ENCODE measurements around the gene DBN1.

DBN1 gene

GRCh38 chr5:177503351-177504085 is 30.1 kb upstream of the DBN1 start:
- no peak overlapping the region for H3K4me2 ChIP-seq (ENCODE audit: insufficient read depth, low read length, poor library complexity, severe bottlenecking)
- no peak overlapping the region for H3K27ac ChIP-seq (replicated peaks; ENCODE audit: low read length)
- H3K4me1 ChIP-seq (ENCODE audit: control insufficient read depth in 2 of 2, insufficient read depth in 1 of 2, low read depth in 1 of 2, low read length in 2 of 2): peaks cover 14 to 30% of the 10 kb centered on the region in 2 donors
- H3K36me3 ChIP-seq (replicated peaks in 1 of 2; ENCODE audit: control insufficient read depth in 2 of 2, insufficient read depth in 2 of 2, low read length in 2 of 2): peaks cover 0 to 2% of the 10 kb centered on the region in 2 donors
- H3K9me3 ChIP-seq (replicated peaks in 1 of 2; ENCODE audit: control insufficient read depth in 2 of 2, insufficient read depth in 1 of 2, low read depth in 1 of 2, low read length in 2 of 2): no peaks in the 10 kb centered on the region
- no CpG with 5 or more reads among the region's 24 CpGs for WGBS, 2 donors (ENCODE audit: extremely low coverage in 2 of 2, insufficient read length in 2 of 2, insufficient replicate concordance in 1 of 2)
- H2BK120ac ChIP-seq (ENCODE audit: low read depth, low read length): no peak overlapping the region
- H3K23ac ChIP-seq (ENCODE audit: low read depth, low read length, poor library complexity): peak overlapping the region; percentile 34
- H2AFZ ChIP-seq (ENCODE audit: low read length): peak overlapping the region; percentile 52
- H2BK12ac ChIP-seq (ENCODE audit: low read length): peak overlapping the region; percentile 41
- H3K4me3 ChIP-seq (ENCODE audit: low read length in 2 of 2): no peak overlapping the region
- H2BK15ac ChIP-seq (ENCODE audit: low read length): peak overlapping the region; percentile 64
- H4K8ac ChIP-seq (ENCODE audit: low read depth, low read length): no peak overlapping the region
- H3K4ac ChIP-seq (ENCODE audit: low read length): no peak overlapping the region
- no peak overlapping the region for H2BK5ac ChIP-seq (ENCODE audit: low read length)
- H3K18ac ChIP-seq (ENCODE audit: low read length): no peak overlapping the region
- H3K27me3 ChIP-seq (ENCODE audit: control insufficient read depth in 3 of 3, insufficient read depth in 3 of 3, low read depth in 1 of 3, low read length in 3 of 3): peaks cover 0 to 8% (median 0%) of the 10 kb centered on the region in 3 experiments
- no peak overlapping the region for H3K9ac ChIP-seq (ENCODE audit: low read depth, low read length, poor library complexity)
- H3K14ac ChIP-seq (ENCODE audit: low read length): peak overlapping the region; percentile 56
- peak overlapping the region; percentile 2 for H2AK5ac ChIP-seq (ENCODE audit: low read depth, low read length)
- H4K91ac ChIP-seq (ENCODE audit: low read depth, low read length, poor library complexity): no peak overlapping the region
- H3K79me1 ChIP-seq (ENCODE audit: low read depth, low read length): peaks cover 5% of the 10 kb centered on the region
- DNase-seq (ENCODE audit: low spot score): no peak

- Histone ChIP-seq H3K9me3 (replicated peaks in 1 of 2; ENCODE audit: control insufficient read depth in 2 of 2, insufficient read depth in 1 of 2, low read depth in 1 of 2, low read length in 2 of 2) (no peaks in the 10 kb centered on the region), H2AFZ (ENCODE audit: low read length) (peak overlapping the region; percentile 65), H2BK15ac (ENCODE audit: low read length) (peak overlapping the region; percentile 42), H2BK12ac (ENCODE audit: low read length) (no peak overlapping the region), H3K23ac (ENCODE audit: low read depth, low read length, poor library complexity) (peak overlapping the region; percentile 34), H3K14ac (ENCODE audit: low read length) (no peak overlapping the region), H3K27ac (replicated peaks; ENCODE audit: low read length) (no peak overlapping the region), H3K4me1 (ENCODE audit: control insufficient read depth in 2 of 2, insufficient read depth in 1 of 2, low read depth in 1 of 2, low read length in 2 of 2) (peaks cover 20 to 32% of the 10 kb centered on the region in 2 donors), H4K91ac (ENCODE audit: low read depth, low read length, poor library complexity) (no peak overlapping the region), H3K4me2 (ENCODE audit: insufficient read depth, low read length, poor library complexity, severe bottlenecking) (no peak overlapping the region), H2BK5ac (ENCODE audit: low read length) (no peak overlapping the region), H4K8ac (ENCODE audit: low read depth, low read length) (no peak overlapping the region), H3K79me1 (ENCODE audit: low read depth, low read length) (peaks cover 3% of the 10 kb centered on the region), H3K4me3 (ENCODE audit: low read length in 2 of 2) (no peak overlapping the region), H3K27me3 (ENCODE audit: control insufficient read depth in 3 of 3, insufficient read depth in 3 of 3, low read depth in 1 of 3, low read length in 3 of 3) (peaks cover 0 to 14% (median 0%) of the 10 kb centered on the region in 3 experiments), H2BK120ac (ENCODE audit: low read depth, low read length) (no peak overlapping the region), H2AK5ac (ENCODE audit: low read depth, low read length) (no peak overlapping the region), H3K18ac (ENCODE audit: low read length) (no peak overlapping the region), H3K4ac (ENCODE audit: low read length) (no peak overlapping the region), H3K36me3 (replicated peaks in 1 of 2; ENCODE audit: control insufficient read depth in 2 of 2, insufficient read depth in 2 of 2, low read length in 2 of 2) (peaks cover 0 to 2% of the 10 kb centered on the region in 2 donors), H3K9ac (ENCODE audit: low read depth, low read length, poor library complexity) (no peak overlapping the region)
- DNase-seq (ENCODE audit: low spot score): no peak
- no CpG with 5 or more reads among the region's 16 CpGs for WGBS, 2 donors (ENCODE audit: extremely low coverage in 2 of 2, insufficient read length in 2 of 2, insufficient replicate concordance in 1 of 2)
Measured at GRCh38 chr5:177502886-177503285, 29.5 kb upstream of the DBN1 start.

- no peak overlapping the region for H3K14ac ChIP-seq (ENCODE audit: low read length)
- peaks cover 3% of the 10 kb centered on the region for H3K79me1 ChIP-seq (ENCODE audit: low read depth, low read length)
- no peak overlapping the region for H2BK12ac ChIP-seq (ENCODE audit: low read length)
- peaks cover 0 to 2% of the 10 kb centered on the region in 2 donors for H3K36me3 ChIP-seq (replicated peaks in 1 of 2; ENCODE audit: control insufficient read depth in 2 of 2, insufficient read depth in 2 of 2, low read length in 2 of 2)
- H2AFZ ChIP-seq (ENCODE audit: low read length): peak overlapping the region; percentile 65
- no peak overlapping the region for H2BK5ac ChIP-seq (ENCODE audit: low read length)
- H4K91ac ChIP-seq (ENCODE audit: low read depth, low read length, poor library complexity): no peak overlapping the region
- no peak overlapping the region for H2AK5ac ChIP-seq (ENCODE audit: low read depth, low read length)
- H3K27ac ChIP-seq (replicated peaks; ENCODE audit: low read length): no peak overlapping the region
- no peak for DNase-seq (ENCODE audit: low spot score)
- no peak overlapping the region for H3K4me2 ChIP-seq (ENCODE audit: insufficient read depth, low read length, poor library complexity, severe bottlenecking)
- H2BK120ac ChIP-seq (ENCODE audit: low read depth, low read length): no peak overlapping the region
- H3K9ac ChIP-seq (ENCODE audit: low read depth, low read length, poor library complexity): no peak overlapping the region
- peak overlapping the region; percentile 42 for H2BK15ac ChIP-seq (ENCODE audit: low read length)
- no peaks in the 10 kb centered on the region for H3K9me3 ChIP-seq (replicated peaks in 1 of 2; ENCODE audit: control insufficient read depth in 2 of 2, insufficient read depth in 1 of 2, low read depth in 1 of 2, low read length in 2 of 2)
- H4K8ac ChIP-seq (ENCODE audit: low read depth, low read length): no peak overlapping the region
- WGBS, 2 donors (ENCODE audit: extremely low coverage in 2 of 2, insufficient read length in 2 of 2, insufficient replicate concordance in 1 of 2): no CpG with 5 or more reads among the region's 9 CpGs
- no peak overlapping the region for H3K23ac ChIP-seq (ENCODE audit: low read depth, low read length, poor library complexity)
- H3K4me3 ChIP-seq (ENCODE audit: low read length in 2 of 2): no peak overlapping the region
- no peak overlapping the region for H3K18ac ChIP-seq (ENCODE audit: low read length)
- peaks cover 0 to 14% (median 0%) of the 10 kb centered on the region in 3 experiments for H3K27me3 ChIP-seq (ENCODE audit: control insufficient read depth in 3 of 3, insufficient read depth in 3 of 3, low read depth in 1 of 3, low read length in 3 of 3)
- peaks cover 20 to 35% of the 10 kb centered on the region in 2 donors for H3K4me1 ChIP-seq (ENCODE audit: control insufficient read depth in 2 of 2, insufficient read depth in 1 of 2, low read depth in 1 of 2, low read length in 2 of 2)
- H3K4ac ChIP-seq (ENCODE audit: low read length): no peak overlapping the region
Measured at GRCh38 chr5:177501874-177502678, 28.6 kb upstream of the DBN1 start.
